Measurements from ENCODE around the gene ADIPOR2.

Gene ADIPOR2

DNA sequence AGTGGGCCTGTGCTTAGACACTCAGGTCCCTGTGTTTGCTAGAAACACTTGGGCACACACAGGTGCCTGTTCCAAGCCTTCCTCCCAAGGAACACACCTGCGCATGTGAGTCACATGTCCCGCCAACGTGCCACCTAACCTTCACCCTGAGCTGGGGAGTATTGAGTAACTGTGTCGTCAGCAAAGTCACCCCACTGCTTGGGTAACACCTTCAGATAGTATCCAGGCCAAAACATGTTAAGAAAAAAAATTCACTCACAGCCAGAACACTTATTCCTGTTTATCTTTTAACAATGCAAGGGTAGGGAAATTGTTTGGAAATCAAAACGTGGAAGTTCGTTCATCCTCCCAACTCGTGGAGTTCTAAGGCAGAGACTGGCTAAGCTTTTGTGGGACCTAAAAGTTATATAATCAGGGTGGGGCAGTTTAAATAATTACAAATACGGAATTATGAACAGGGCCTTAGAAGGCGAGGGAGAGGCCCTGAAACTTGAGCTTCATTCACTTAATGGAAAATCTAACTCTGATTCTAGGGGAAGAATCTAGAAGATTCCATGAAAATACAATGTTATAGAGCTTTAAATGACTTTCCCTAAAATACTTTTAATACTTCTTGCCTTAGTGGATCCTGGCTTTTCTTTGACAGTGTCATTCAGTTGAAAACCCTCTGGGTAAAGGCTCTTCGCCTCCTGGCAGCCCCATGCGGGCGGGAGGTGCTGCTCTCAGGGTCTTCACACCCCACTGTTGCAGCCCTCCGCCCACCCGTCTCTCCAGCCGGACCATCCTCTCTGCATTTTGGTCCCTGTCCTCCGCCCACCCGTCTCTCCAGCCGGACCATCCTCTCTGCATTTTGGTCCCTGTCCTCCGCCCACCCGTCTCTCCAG is 30.3 kb upstream of the ADIPOR2 start:
- TF ChIP-seq FOXP2 (optimal IDR thresholded peaks at IDR 0.05; ENCODE audit: borderline replicate concordance, extremely low read depth, extremely low read length, insufficient read depth) (no peak), SIN3A (IDR thresholded peaks at IDR 0.05; ENCODE audit: borderline replicate concordance, insufficient read depth, low read length) (no peak), POLR2AphosphoS5 (IDR thresholded peaks at IDR 0.05; ENCODE audit: low read depth, low read length) (no peak), TAF1 (IDR thresholded peaks at IDR 0.05; ENCODE audit: borderline replicate concordance, insufficient read depth, low read length) (no peak)
- TF ChIP-seq, protein P1, sequence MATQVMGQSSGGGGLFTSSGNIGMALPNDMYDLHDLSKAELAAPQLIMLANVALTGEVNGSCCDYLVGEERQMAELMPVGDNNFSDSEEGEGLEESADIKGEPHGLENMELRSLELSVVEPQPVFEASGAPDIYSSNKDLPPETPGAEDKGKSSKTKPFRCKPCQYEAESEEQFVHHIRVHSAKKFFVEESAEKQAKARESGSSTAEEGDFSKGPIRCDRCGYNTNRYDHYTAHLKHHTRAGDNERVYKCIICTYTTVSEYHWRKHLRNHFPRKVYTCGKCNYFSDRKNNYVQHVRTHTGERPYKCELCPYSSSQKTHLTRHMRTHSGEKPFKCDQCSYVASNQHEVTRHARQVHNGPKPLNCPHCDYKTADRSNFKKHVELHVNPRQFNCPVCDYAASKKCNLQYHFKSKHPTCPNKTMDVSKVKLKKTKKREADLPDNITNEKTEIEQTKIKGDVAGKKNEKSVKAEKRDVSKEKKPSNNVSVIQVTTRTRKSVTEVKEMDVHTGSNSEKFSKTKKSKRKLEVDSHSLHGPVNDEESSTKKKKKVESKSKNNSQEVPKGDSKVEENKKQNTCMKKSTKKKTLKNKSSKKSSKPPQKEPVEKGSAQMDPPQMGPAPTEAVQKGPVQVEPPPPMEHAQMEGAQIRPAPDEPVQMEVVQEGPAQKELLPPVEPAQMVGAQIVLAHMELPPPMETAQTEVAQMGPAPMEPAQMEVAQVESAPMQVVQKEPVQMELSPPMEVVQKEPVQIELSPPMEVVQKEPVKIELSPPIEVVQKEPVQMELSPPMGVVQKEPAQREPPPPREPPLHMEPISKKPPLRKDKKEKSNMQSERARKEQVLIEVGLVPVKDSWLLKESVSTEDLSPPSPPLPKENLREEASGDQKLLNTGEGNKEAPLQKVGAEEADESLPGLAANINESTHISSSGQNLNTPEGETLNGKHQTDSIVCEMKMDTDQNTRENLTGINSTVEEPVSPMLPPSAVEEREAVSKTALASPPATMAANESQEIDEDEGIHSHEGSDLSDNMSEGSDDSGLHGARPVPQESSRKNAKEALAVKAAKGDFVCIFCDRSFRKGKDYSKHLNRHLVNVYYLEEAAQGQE (IDR thresholded peaks at IDR 0.05; ENCODE audit: insufficient read depth in 1 of 2, low read depth in 2 of 2, low read length in 2 of 2) = no peak

DNA sequence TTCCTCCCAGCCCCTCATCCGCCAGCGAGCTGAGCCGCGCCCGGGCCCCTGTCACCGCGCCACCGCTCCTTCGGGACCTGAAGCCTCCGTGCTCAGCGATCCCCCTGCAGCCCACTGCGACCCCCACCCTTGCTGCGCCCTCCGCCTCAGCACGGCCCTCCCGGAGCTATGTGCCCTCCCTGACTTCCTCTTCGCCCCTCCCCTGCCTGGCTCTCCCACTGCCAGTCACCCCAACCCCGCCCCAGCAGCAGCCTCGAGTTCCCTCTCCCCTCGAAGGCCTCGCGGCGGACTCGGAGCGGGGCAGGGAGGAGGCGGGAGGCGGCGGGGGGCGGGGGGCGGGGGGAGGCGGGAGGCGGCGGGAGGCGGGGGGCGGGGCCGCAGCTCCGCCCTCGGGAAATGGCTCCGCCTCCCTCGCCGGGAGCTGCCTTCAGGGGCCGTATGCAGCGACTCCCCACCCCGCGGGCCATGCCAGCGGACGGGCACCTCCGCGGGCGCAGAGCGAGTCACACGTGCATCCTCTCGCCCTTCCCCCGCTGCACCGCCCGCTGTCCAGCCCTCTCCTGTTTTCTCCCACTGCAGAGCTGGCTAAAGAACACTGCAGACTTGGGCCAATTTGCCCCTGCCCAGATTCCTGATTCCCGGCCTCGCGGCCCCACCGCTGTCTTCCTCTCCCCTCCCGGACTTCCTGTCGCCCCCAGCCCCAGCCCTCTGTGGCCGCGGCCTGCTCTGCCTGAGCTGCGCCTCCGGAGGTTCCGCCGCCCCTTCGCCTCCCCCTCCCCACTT is 29.1 kb upstream of the ADIPOR2 start:
- TF ChIP-seq, protein P1 (IDR thresholded peaks at IDR 0.05; ENCODE audit: insufficient read depth in 1 of 2, low read depth in 2 of 2, low read length in 2 of 2) = peak; percentile 57 to 64; a peak in 2 of 4 replicates
- TF ChIP-seq FOXP2 (optimal IDR thresholded peaks at IDR 0.05; ENCODE audit: borderline replicate concordance, extremely low read depth, extremely low read length, insufficient read depth) = peak; percentile 36
- no peak for TF ChIP-seq TAF1 (IDR thresholded peaks at IDR 0.05; ENCODE audit: borderline replicate concordance, insufficient read depth, low read length)
- TF ChIP-seq SIN3A (IDR thresholded peaks at IDR 0.05; ENCODE audit: borderline replicate concordance, insufficient read depth, low read length) = peak; percentile 51; the same call in 1 of the 2 replicates
- TF ChIP-seq POLR2AphosphoS5 (IDR thresholded peaks at IDR 0.05; ENCODE audit: low read depth, low read length) = no peak

GRCh38 chr12:1662761-1663439 is 28.0 kb upstream of the ADIPOR2 start:
- TF ChIP-seq POLR2AphosphoS5 (IDR thresholded peaks at IDR 0.05; ENCODE audit: low read depth, low read length) (no peak), SIN3A (IDR thresholded peaks at IDR 0.05; ENCODE audit: borderline replicate concordance, insufficient read depth, low read length) (no peak), FOXP2 (optimal IDR thresholded peaks at IDR 0.05; ENCODE audit: borderline replicate concordance, extremely low read depth, extremely low read length, insufficient read depth) (no peak), TAF1 (IDR thresholded peaks at IDR 0.05; ENCODE audit: borderline replicate concordance, insufficient read depth, low read length) (no peak)
- TF ChIP-seq, protein P1 (IDR thresholded peaks at IDR 0.05; ENCODE audit: insufficient read depth in 1 of 2, low read depth in 2 of 2, low read length in 2 of 2) = no peak

DNA sequence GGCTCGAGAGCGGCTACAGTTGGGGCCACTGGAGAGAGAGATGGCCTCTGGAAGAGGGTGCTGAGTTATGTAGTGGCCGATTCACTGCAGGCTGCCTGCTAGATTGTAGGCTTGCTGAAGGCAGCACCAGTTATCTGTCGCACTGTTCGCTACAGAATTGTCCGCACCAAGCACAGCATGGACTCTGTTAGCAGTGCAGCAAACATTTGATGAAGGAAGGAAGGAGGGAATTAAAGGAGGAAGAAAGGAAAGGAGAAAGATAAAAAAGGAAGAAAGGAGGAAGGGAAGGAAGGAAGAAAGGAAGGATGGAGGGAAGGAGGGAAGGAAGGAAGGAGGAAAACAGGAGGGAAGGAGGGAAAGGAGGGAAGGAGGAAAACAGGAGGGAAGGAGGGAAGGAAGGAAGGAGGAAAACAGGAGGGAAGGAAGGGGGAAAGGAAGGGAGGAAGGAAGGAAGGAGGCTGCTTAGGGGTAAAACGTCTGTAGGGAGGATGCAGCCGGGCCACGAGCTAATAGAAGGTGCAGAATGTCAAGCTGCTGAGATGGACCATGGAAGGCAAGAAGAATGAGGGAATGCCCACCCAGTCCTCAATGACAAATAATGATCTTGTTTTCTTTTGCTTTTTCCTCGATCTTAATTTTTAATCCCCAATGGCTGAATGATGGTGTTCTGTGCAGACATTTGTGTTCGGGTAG is 27.3 kb upstream of the ADIPOR2 start:
- TF ChIP-seq, protein P1 (IDR thresholded peaks at IDR 0.05; ENCODE audit: insufficient read depth in 1 of 2, low read depth in 2 of 2, low read length in 2 of 2) = no peak
- TF ChIP-seq SIN3A (IDR thresholded peaks at IDR 0.05; ENCODE audit: borderline replicate concordance, insufficient read depth, low read length) (no peak), POLR2AphosphoS5 (IDR thresholded peaks at IDR 0.05; ENCODE audit: low read depth, low read length) (no peak), TAF1 (IDR thresholded peaks at IDR 0.05; ENCODE audit: borderline replicate concordance, insufficient read depth, low read length) (no peak), FOXP2 (optimal IDR thresholded peaks at IDR 0.05; ENCODE audit: borderline replicate concordance, extremely low read depth, extremely low read length, insufficient read depth) (no peak)

All from PFSK-1 (cell line).